ENCODE measurements around the gene ASB13. TPM values are rescaled to one million over a fixed set of nuclear protein-coding genes. Genes with fewer than 3 reads are reported as not detected.
A peak's percentile ranks its signal among the peaks of the same experiment; 100 is the strongest.

ASB13 gene
- total RNA-seq, 1 experiment from 2014 or later: 17.4 TPM

DNA sequence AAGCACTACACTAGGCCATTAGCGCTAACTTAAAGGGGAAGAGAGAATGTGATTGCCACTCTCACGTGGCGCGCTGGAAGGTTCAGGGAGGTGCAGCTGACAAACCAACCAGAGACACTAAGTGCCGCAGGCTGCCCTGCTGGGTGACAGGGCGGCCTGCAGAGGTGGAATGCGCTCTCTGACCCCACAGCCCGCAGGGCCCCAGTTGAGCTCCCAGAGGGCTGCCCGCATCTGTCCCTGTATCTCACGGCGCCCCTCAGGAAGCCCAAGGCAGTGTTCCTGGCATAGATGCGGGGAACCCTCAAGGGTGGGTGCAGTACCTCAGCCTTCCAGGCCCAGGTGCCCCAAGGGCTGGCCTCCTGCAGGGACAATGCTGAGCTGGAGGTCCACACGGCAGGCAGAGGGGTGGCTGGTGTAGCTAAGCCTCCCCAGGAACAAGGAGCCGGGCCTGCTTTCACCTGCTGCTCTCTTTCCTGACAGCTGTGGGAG, 75.0 kb downstream of the ASB13 start:
- DNase-seq (ENCODE audit: low read depth): no peak

DNA sequence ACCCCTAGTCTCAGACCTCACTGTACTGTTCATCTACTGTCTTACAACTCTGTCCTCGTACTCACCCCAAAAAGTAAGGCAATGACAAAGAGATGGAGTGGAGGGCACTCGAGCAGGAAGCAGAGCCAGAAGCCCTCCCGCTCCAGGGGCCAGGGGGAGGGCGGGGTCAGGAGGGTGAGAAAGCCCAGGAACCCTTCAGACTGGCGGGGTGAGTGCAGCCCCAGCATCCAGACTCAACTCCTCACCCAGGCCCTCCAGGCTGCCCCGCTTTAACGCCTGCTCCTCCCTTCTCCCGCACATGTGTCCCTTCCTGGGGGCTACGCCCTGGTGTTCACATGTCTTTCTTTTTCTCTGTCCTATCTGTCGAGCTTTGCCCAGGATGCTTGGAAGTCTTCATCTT, 75.6 kb downstream of the ASB13 start:
- DNase-seq (ENCODE audit: low read depth): no peak

DNA sequence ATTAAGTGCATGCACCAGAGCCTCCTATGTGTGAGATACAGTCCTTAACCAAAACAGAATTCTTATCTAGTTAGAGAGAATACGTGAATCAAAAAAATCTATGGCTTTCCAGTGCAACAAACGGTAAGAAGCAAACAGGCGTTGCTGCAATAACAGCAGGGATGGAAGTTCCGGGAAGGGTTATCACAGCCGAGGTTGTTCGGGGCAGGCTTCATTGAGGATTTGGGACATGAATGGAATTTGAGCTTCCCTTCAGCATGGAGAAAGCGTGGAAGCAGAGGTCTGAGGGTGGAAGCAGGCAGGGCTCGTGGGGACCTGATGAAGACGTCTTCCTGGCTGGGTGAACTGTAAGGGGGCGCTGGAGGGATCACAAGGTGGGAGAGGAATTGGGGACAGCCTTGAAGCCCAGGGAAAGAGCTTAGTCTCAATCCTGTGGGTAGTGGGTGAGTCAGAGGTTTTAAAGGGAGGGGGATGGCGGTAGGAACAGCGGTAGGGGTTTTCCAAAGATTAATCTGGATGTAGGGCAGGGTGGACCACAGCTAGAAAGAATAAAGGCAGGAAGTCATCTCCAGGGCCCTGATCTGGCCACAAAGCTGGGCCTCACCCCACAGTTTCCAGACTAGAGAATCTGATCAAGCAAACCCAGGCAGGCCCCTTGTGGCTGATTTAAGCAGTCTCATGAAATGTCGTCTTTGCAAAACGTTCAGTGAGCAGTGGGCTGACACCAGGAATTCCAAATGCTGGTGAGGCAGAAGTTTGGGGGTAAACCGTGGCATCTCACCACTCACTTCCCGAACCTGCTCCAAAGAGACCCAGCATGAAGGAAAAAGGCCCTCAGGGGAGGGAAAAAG, 76.5 kb downstream of the ASB13 start:
- peak; percentile 85 for DNase-seq (ENCODE audit: low read depth)

DNA sequence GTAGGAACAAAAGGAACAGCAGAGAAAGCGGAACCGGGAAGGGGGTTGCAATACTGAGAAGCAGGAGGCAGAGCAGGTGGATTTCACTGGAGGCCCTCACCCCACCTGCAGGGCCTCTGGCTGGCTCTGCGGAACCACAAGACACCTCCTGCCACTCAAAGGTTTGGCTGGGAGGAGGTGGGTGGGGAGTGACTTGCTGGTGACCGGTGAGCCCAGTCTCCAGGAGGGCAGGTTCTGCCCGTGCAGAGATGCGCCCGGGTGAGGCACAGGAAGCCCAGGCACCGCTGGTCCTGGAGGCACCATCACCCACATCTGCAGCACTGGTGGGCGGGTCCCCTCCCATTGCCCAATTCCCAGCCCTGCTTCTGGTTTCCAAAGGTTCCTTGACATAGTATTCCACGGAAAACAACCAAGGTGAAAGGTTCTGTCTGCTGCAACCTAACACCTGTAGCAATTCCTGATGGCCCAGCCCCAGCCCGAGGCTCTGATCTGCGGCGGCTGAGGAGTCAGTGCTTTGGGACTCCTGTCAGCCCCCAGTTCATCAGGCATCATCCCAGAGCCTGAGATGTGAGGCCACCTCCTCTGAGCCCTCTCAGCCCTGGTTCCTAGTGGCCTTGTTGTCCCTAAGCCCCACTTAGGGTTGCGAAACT, 77.3 kb downstream of the ASB13 start:
- DNase-seq (ENCODE audit: low read depth): no peak

Small RNAs within 50 kb of the gene (small RNA-seq; reads per million reads assigned to genes)
- gene AL365356.2: not detected
- gene RN7SL445P: not detected

Other genes with a start within 250 kb of the ASB13 start
- gene CALML5, start 167.0 kb downstream of the ASB13 start, total RNA-seq (2014; rRNA removed; shearing (Covaris generic)): 1.4 TPM in 1 of 2 replicates, not detected in the other
- not detected in 2 replicates for gene CALML3, start 141.6 kb downstream of the ASB13 start, total RNA-seq (2014; rRNA removed; shearing (Covaris generic))
- 72.6 and 74.4 TPM in 2 replicates for gene TASOR2, start 18.2 kb upstream of the ASB13 start, total RNA-seq (2014; rRNA removed; shearing (Covaris generic))
- 395 and 405 TPM in 2 replicates for gene GDI2, start 146.8 kb upstream of the ASB13 start, total RNA-seq (2014; rRNA removed; shearing (Covaris generic))
- gene ANKRD16, start 223.3 kb upstream of the ASB13 start, total RNA-seq (2014; rRNA removed; shearing (Covaris generic)): 10.1 and 13.5 TPM in 2 replicates
- 66.5 and 77.0 TPM in 2 replicates for gene FBH1, start 223.6 kb upstream of the ASB13 start, total RNA-seq (2014; rRNA removed; shearing (Covaris generic))